ENCODE data around the gene EYS.

Gene EYS

GRCh38 chr6:64736421-64736950, 970.5 kb downstream of the EYS start:
- Histone ChIP-seq H3K79me2 (no peaks in the 10 kb centered on the region), H3K27me3 (ENCODE audit: control insufficient read depth, insufficient read depth, low read length) (no peaks in the 10 kb centered on the region), H3K9ac (no peak overlapping the region), H3K27ac (no peak overlapping the region), H3K4me2 (ENCODE audit: low read length) (no peak overlapping the region), H3K9me3 (ENCODE audit: control insufficient read depth, low read length) (no peaks in the 10 kb centered on the region), H3K4me1 (no peaks in the 10 kb centered on the region), H3K4me3 (ENCODE audit: low read depth, low read length) (no peak overlapping the region), H2AFZ (no peak overlapping the region), H3K36me3 (ENCODE audit: control insufficient read depth, insufficient read depth, low read length) (no peaks in the 10 kb centered on the region)
- no peak for TF ChIP-seq CTCF (IDR thresholded peaks at IDR 0.05)

GRCh38 chr6:64733433-64733832, 973.6 kb downstream of the EYS start:
- Histone ChIP-seq H2AFZ (no peak overlapping the region), H3K79me2 (no peaks in the 10 kb centered on the region), H3K27me3 (ENCODE audit: control insufficient read depth, insufficient read depth, low read length) (no peaks in the 10 kb centered on the region), H3K9ac (no peak overlapping the region), H3K4me3 (ENCODE audit: low read depth, low read length) (no peak overlapping the region), H3K27ac (no peak overlapping the region), H3K4me2 (ENCODE audit: low read length) (no peak overlapping the region), H3K9me3 (ENCODE audit: control insufficient read depth, low read length) (no peaks in the 10 kb centered on the region), H3K4me1 (no peaks in the 10 kb centered on the region), H3K36me3 (ENCODE audit: control insufficient read depth, insufficient read depth, low read length) (no peaks in the 10 kb centered on the region)
- TF ChIP-seq CTCF (IDR thresholded peaks at IDR 0.05) = no peak

GRCh38 chr6:64732888-64733287, 974.1 kb downstream of the EYS start:
- no peak for TF ChIP-seq CTCF (IDR thresholded peaks at IDR 0.05)
- no peak overlapping the region for H3K4me2 ChIP-seq (ENCODE audit: low read length)
- H3K9me3 ChIP-seq (ENCODE audit: control insufficient read depth, low read length) = no peaks in the 10 kb centered on the region
- H3K36me3 ChIP-seq (ENCODE audit: control insufficient read depth, insufficient read depth, low read length) = no peaks in the 10 kb centered on the region
- H3K27ac ChIP-seq = no peak overlapping the region
- H3K79me2 ChIP-seq = no peaks in the 10 kb centered on the region
- H2AFZ ChIP-seq = no peak overlapping the region
- no peaks in the 10 kb centered on the region for H3K27me3 ChIP-seq (ENCODE audit: control insufficient read depth, insufficient read depth, low read length)
- no peak overlapping the region for H3K4me3 ChIP-seq (ENCODE audit: low read depth, low read length)
- no peaks in the 10 kb centered on the region for H3K4me1 ChIP-seq
- no peak overlapping the region for H3K9ac ChIP-seq

- no peak overlapping the region for H3K9ac ChIP-seq
- no peaks in the 10 kb centered on the region for H3K36me3 ChIP-seq (ENCODE audit: control insufficient read depth, insufficient read depth, low read length)
- no peaks in the 10 kb centered on the region for H3K9me3 ChIP-seq (ENCODE audit: control insufficient read depth, low read length)
- H3K27ac ChIP-seq = no peak overlapping the region
- TF ChIP-seq CTCF (IDR thresholded peaks at IDR 0.05) = no peak
- H3K79me2 ChIP-seq = no peaks in the 10 kb centered on the region
- no peak overlapping the region for H3K4me3 ChIP-seq (ENCODE audit: low read depth, low read length)
- H3K27me3 ChIP-seq (ENCODE audit: control insufficient read depth, insufficient read depth, low read length) = no peaks in the 10 kb centered on the region
- no peak overlapping the region for H2AFZ ChIP-seq
- no peak overlapping the region for H3K4me2 ChIP-seq (ENCODE audit: low read length)
- no peaks in the 10 kb centered on the region for H3K4me1 ChIP-seq
Measured at GRCh38 chr6:64729522-64729921, 977.5 kb downstream of the EYS start.

- Histone ChIP-seq H3K4me2 (ENCODE audit: low read length) (no peak overlapping the region), H3K4me1 (no peaks in the 10 kb centered on the region), H3K27me3 (ENCODE audit: control insufficient read depth, insufficient read depth, low read length) (no peaks in the 10 kb centered on the region), H3K4me3 (ENCODE audit: low read depth, low read length) (no peak overlapping the region), H3K9me3 (ENCODE audit: control insufficient read depth, low read length) (no peaks in the 10 kb centered on the region), H3K36me3 (ENCODE audit: control insufficient read depth, insufficient read depth, low read length) (no peaks in the 10 kb centered on the region), H2AFZ (no peak overlapping the region), H3K79me2 (no peaks in the 10 kb centered on the region), H3K27ac (no peak overlapping the region), H3K9ac (no peak overlapping the region)
- no peak for TF ChIP-seq CTCF (IDR thresholded peaks at IDR 0.05)
Measured at GRCh38 chr6:64727075-64727474, 980.0 kb downstream of the EYS start.

Measured in parathyroid adenoma (tissue), 2 donors.